Right cardiac atrium (tissue), 5 donors: ENCODE measurements around the gene VSIR. TPM values are rescaled to one million over a fixed set of nuclear protein-coding genes. Genes with fewer than 3 reads are reported as not detected.

Source experiments
- microRNA-seq, 2 donors: library from miRNA; unstranded; fragments of <30 nt; microRNA quantifications; one replicate each; pipeline ENCODE4 v1.2.0, GENCODE V29; 2020 to 2021
- polyA plus RNA-seq: library from polyadenylated mRNA; stranded (reverse); fragments of 200-250 nt; gene quantifications from one replicate; pipeline ENCODE4 v1.2.3, GENCODE V29; 2013
- total RNA-seq, 4 donors: library from RNA; stranded (reverse); fragmentation: NEBNext Ultra II Directional; extraction: Animal tissue kit (Norgen Biotek cat#: 25700); gene quantifications; one replicate each; pipeline ENCODE4 v1.2.1, GENCODE V29; 2021
- donor health status: healthy with polysubstance abuse.
- donor health status: DM: no; HTN: yes; CAD: no.
- donor health status: DM: no; HTN: no; CAD: no.
- donor health status: DM: no; HTN: yes; CAD: no; lungs with severe emphysema.
- donor health status: DM: yes; HTN: yes; CAD: no.

Gene VSIR
- total and polyA plus RNA-seq, 5 donors, result 29.3 to 55.1 (median 36.8) TPM

Small RNA genes lying within 50 kb of the gene (microRNA-seq; reads per million reads assigned to microRNA genes)
- 0 to 0.42 reads per million in 2 donors for gene MIR7152

Other genes starting within 250 kb of the VSIR start
- under 1 TPM in 3 of 4 donors, not detected in 1; 0.14 to 0.36 (median 0.24) TPM for gene C10orf105, start 53.7 kb downstream of the VSIR start, total RNA-seq
- gene C10orf105, start 53.7 kb downstream of the VSIR start, polyA plus RNA-seq, result 0.09 TPM
- gene PSAP, start 77.7 kb upstream of the VSIR start, total RNA-seq, result 1,000 to 10,000 TPM; 1,345 to 1,678 (median 1,522) TPM
- 897 TPM for gene PSAP, start 77.7 kb upstream of the VSIR start, polyA plus RNA-seq
- 10 to 100 TPM; 19.8 to 37.0 (median 23.3) TPM for gene CHST3, start 190.9 kb upstream of the VSIR start, total RNA-seq
- gene CHST3, start 190.9 kb upstream of the VSIR start, polyA plus RNA-seq, result 14.9 TPM